K562 (cell line): Measurements from ENCODE around the gene SIDT1. TPM values are rescaled to one million over a fixed set of nuclear protein-coding genes. Genes with fewer than 3 reads are reported as not detected.

Experiments
- ATAC-seq: fragments of 200-7000 bp; cut with Tn5 transposase; 3 replicates; pipeline ENCODE4 v1.9.1; 2020; ENCODE audit warnings: moderate library complexity
- BruUV-seq: library from RNA; stranded (reverse); fragments of 400-500 nt; replicated peaks from 2 replicates; lab custom pipeline; 2021; lab: Mats Ljungman, UMichigan
- CTCF ChIA-PET: fragments of 300-600 bp; formaldehyde crosslinking; extraction: SDS; loops from one replicate; lab custom pipeline; 2021; ENCODE audit warnings: low intra/inter-chr PET ratio; lab: Yijun Ruan, JAX
- POLR2A ChIA-PET: fragments of 300-600, 350-650 bp; sonication (Branson Sonifier 250); formaldehyde crosslinking; extraction: SDS; loops from one replicate; lab custom pipeline; 2021; ENCODE audit warnings: antibody characterized with exemption, inconsistent platforms; lab: Yijun Ruan, JAX
- DNase-seq, 4 experiments: peaks; one replicate each; pipeline versions ENCODE4 v3.0.0 to v3.0.0-alpha.2; 2011 to 2018; ENCODE audit warnings: low spot score in 3 of 4, mixed read lengths in 3 of 4; ENCODE audit errors: extremely low read depth in 1 of 4
- FAIRE-seq: peaks from 2 replicates; lab custom pipeline; 2011; peaks lifted over from hg19 to GRCh38; lab: Jason Lieb, UNC
- H2AFZ ChIP-seq: 2 replicates; pipeline ENCODE4 v1.6.0; 2011; ENCODE audit warnings: low read depth, low read length, control low read depth, inconsistent platforms
- H3K27ac ChIP-seq: fragments of 200-600 bp; 3 replicates; pipeline ENCODE4 v1.8.0; 2011; ENCODE audit warnings: low read depth, mild to moderate bottlenecking, control low read depth, inconsistent platforms, low read length, moderate library complexity, mixed read lengths; ENCODE audit errors: extremely low read depth
- H3K27me3 ChIP-seq, 2 experiments: fragments of 300-600 bp in 1 of 2; 2 replicates in 1 of 2; 3 replicates in 1 of 2; pipeline versions ENCODE4 v1.6.0 to v1.8.0; 2011; ENCODE audit warnings: inconsistent platforms in 2 of 2, low read length in 2 of 2, mild to moderate bottlenecking in 1 of 2, mixed read lengths in 1 of 2, moderate library complexity in 1 of 2; ENCODE audit not compliant: control insufficient read depth in 2 of 2, insufficient read depth in 2 of 2
- H3K36me3 ChIP-seq: fragments of 300-600 bp; 3 replicates; pipeline ENCODE4 v1.8.0; 2011; ENCODE audit warnings: mild to moderate bottlenecking, low read length, inconsistent platforms; ENCODE audit not compliant: control insufficient read depth, insufficient read depth
- H3K4me1 ChIP-seq, 2 experiments: fragments of 200-600 bp in 1 of 2; replicated peaks in 1 of 2; 2 replicates in 1 of 2; 3 replicates in 1 of 2; pipeline versions ENCODE4 v1.5.1 to v1.8.0; 2011; ENCODE audit warnings: inconsistent platforms in 2 of 2, low read length in 2 of 2, mild to moderate bottlenecking in 1 of 2, mixed read lengths in 1 of 2, moderate library complexity in 1 of 2; ENCODE audit not compliant: control insufficient read depth in 2 of 2, insufficient read depth in 2 of 2
- H3K4me2 ChIP-seq: 2 replicates; pipeline ENCODE4 v1.6.1; 2011; ENCODE audit warnings: low read length, control low read depth, inconsistent platforms, mixed read lengths; ENCODE audit not compliant: insufficient read depth
- H3K4me3 ChIP-seq: fragments of 200-600 bp; sonication (generic), shearing (Covaris generic); 2 replicates; pipeline ENCODE4 v1.5.1; 2016; ENCODE audit warnings: control low read depth, inconsistent platforms
- H3K79me2 ChIP-seq: fragments of 200-600 bp; 3 replicates; pipeline ENCODE4 v1.8.0; 2011; ENCODE audit warnings: low read length, inconsistent platforms; ENCODE audit not compliant: control insufficient read depth, insufficient read depth
- H3K9ac ChIP-seq, 2 experiments: 2 replicates each; pipeline versions ENCODE4 v1.6.0 to v1.6.1; 2011; ENCODE audit warnings: low read depth in 2 of 2, low read length in 2 of 2, control low read depth in 1 of 2, inconsistent platforms in 1 of 2, mild to moderate bottlenecking in 1 of 2, mixed read lengths in 1 of 2; ENCODE audit not compliant: insufficient read depth in 1 of 2
- H3K9me1 ChIP-seq: one replicate; pipeline ENCODE4 v1.6.0; 2011; ENCODE audit warnings: inconsistent platforms, mild to moderate bottlenecking, low read length, moderate library complexity; ENCODE audit not compliant: control insufficient read depth, insufficient read depth
- H3K9me3 ChIP-seq: replicated peaks from 2 replicates; pipeline ENCODE4 v1.5.1; 2011; ENCODE audit warnings: low read depth, low read length, inconsistent platforms; ENCODE audit not compliant: control insufficient read depth, insufficient read depth
- H4K20me1 ChIP-seq: replicated peaks from 2 replicates; pipeline ENCODE4 v1.6.1; 2011; ENCODE audit warnings: low read length, inconsistent platforms, mixed read lengths; ENCODE audit not compliant: control insufficient read depth, insufficient read depth
- GABPB2 ChIP-seq: fragments of 250-450 bp; sonication (Bioruptor Pico); conservative IDR thresholded peaks from 2 replicates; pipeline ENCODE4 v1.5.1; 2021; ENCODE audit warnings: mild to moderate bottlenecking
- MTF1 ChIP-seq: fragments of 250-450 bp; sonication (Bioruptor Pico); IDR thresholded peaks from 2 replicates; pipeline ENCODE4 v1.9.0; 2021; ENCODE audit warnings: moderate library complexity, mild to moderate bottlenecking, inconsistent platforms, borderline replicate concordance
- RBM25 ChIP-seq: fragments of 200-400 bp; formaldehyde crosslinking; IDR thresholded peaks from 2 replicates; pipeline ENCODE4 v1.6.1; 2018; ENCODE audit warnings: low read length, low read depth, moderate library complexity; ENCODE audit not compliant: severe bottlenecking
- TEAD4 ChIP-seq, 2 experiments: sonication (generic) in 1 of 2; formaldehyde crosslinking in 1 of 2; IDR thresholded peaks; 2 replicates each; pipeline versions ENCODE4 v1.6.1 to v1.8.0; 2012 to 2022; ENCODE audit warnings: borderline replicate concordance in 1 of 2, inconsistent platforms in 1 of 2, low read length in 1 of 2, mild to moderate bottlenecking in 1 of 2, missing genetic modification reagents in 1 of 2
- ZBTB8A ChIP-seq: fragments of 450-650 bp; IDR thresholded peaks from 2 replicates; pipeline ENCODE4 v1.6.1; 2018; ENCODE audit warnings: mild to moderate bottlenecking, moderate library complexity; ENCODE audit not compliant: partially characterized antibody
- ZNF121 ChIP-seq: sonication (generic); formaldehyde crosslinking; conservative IDR thresholded peaks from 2 replicates; pipeline ENCODE4 v1.8.0; 2022; ENCODE audit warnings: missing genetic modification reagents
- ZNF311 ChIP-seq: fragments of 250-450 bp; sonication (Bioruptor Pico); IDR thresholded peaks from 2 replicates; pipeline ENCODE4 v1.4.0; 2020; ENCODE audit warnings: mild to moderate bottlenecking, moderate library complexity
- WGBS: fragments of 100-300 bp; shearing (Covaris generic); methylation state at CpG from one replicate; pipeline ENCODE4 v1.1.6; 2016; ENCODE audit warnings: low coverage, mixed read lengths; ENCODE audit not compliant: insufficient coverage; ENCODE audit errors: missing lambda C conversion rate; 5-methylcytosine and 5-hydroxymethylcytosine counted together
- in situ Hi-C: fragments of 300-500 bp; cut with MboI; formaldehyde crosslinking; loops from 4 replicates; pipeline ENCODE4 v1.15.0; 2018; ENCODE audit warnings: inconsistent platforms, mixed read lengths
- intact Hi-C: fragments of 100-400 bp; cut with micrococcal nuclease; formaldehyde crosslinking; loops from 2 replicates; pipeline ENCODE4 v1.14.2; 2022
- polyA plus RNA-seq, 8 experiments: library from polyadenylated mRNA; depleted of rRNA in 4 of 8; stranded (reverse) in 5 of 8; unstranded in 3 of 8; fragments of >200 nt; fragmentation: Nextera tagmentation in 2 of 8; fragmentation: Illumina TruSeq in 1 of 8; extraction: Ambion mirVana in 2 of 8; extraction: Trizol in 1 of 8; gene quantifications; 2 replicates each; pipeline versions ENCODE4 v1.2.1 to v1.2.3, GENCODE V29; 2011 to 2014; ENCODE audit warnings: inconsistent platforms in 1 of 8, missing spikeins in 1 of 8
- total RNA-seq, 7 experiments: library from RNA; depleted of rRNA in 6 of 7; stranded (reverse); fragments of >200 nt in 6 of 7; fragmentation: Illumina TruSeq in 2 of 7; extraction: Trizol in 2 of 7; gene quantifications; 2 replicates each; pipeline versions ENCODE4 v1.2.1 to v1.2.3, GENCODE V29; 2011 to 2021; ENCODE audit warnings: low replicate concordance in 1 of 7
- TF ChIP-seq, protein P1 (sequence below): fragments of 250-450 bp; sonication (Bioruptor Pico); IDR thresholded peaks from 2 replicates; pipeline ENCODE4 v1.5.0; 2021; ENCODE audit warnings: mild to moderate bottlenecking, moderate library complexity
- TF ChIP-seq, protein P2 (sequence below): fragments of 250-450 bp; sonication (Bioruptor Pico); IDR thresholded peaks from 2 replicates; pipeline ENCODE4 v1.5.0; 2021
- TF ChIP-seq, protein P3 (sequence below): IDR thresholded peaks from 2 replicates; pipeline ENCODE4 v1.6.1; 2016; ENCODE audit warnings: missing genetic modification characterization, missing compliant biosample characterization
- TF ChIP-seq, protein P4 (sequence below): fragments of 450-650 bp; formaldehyde crosslinking; IDR thresholded peaks from 2 replicates; pipeline ENCODE4 v1.4.0; 2020; ENCODE audit warnings: mild to moderate bottlenecking, mixed read lengths
- TF ChIP-seq, protein P5 (sequence below): fragments of 250-450 bp; sonication (Bioruptor Pico); IDR thresholded peaks from 2 replicates; pipeline ENCODE4 v1.8.0; 2022; ENCODE audit warnings: moderate library complexity, mild to moderate bottlenecking, inconsistent platforms

The SIDT1 gene
- total and polyA plus RNA-seq, 9 of the 15 experiments (the other 6 are each of a cell fraction or from before 2014, with no cell fraction given): not detected

DNA sequence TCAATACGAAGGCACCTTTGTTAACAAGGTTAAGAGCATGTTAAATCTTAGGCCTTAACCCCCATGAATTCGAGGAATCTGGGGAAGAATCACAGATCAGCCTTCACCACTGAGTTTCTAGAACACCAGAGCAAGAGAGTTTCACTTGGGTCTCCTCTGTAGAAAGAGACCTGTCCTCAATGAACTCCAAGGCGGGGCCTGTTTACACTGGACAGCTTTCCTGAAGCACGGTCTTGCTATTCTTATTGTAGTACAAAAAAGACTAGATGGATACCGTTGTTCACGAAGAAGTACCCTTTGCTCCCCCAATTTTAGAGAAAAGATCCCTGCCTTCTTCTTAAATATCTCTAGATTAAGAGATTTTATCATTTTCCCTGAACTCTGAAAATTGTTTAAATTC lies 99.2 kb downstream of the SIDT1 start:
- no peaks in the 10 kb centered on the region for H3K79me2 ChIP-seq
- H3K4me2 ChIP-seq: no peak overlapping the region
- H3K9ac ChIP-seq: no peak overlapping the region
- no peak for ATAC-seq
- intact Hi-C loops (no loop called here), in situ Hi-C loops (no loop called here)
- 1% methylated on average over 6 of the region's 6 CpGs for WGBS
- CTCF ChIA-PET: no interaction called here
- no peaks in the 10 kb centered on the region for H3K9me3 ChIP-seq
- no peak overlapping the region for H3K4me3 ChIP-seq
- FAIRE-seq: no peak
- H3K4me1 ChIP-seq: no peaks in the 10 kb centered on the region; a peak in 1 of 5 replicates
- POLR2A ChIA-PET: no interaction called here
- no peaks in the 10 kb centered on the region for H4K20me1 ChIP-seq
- H3K27ac ChIP-seq: no peak overlapping the region
- no peak for DNase-seq
- H3K9me1 ChIP-seq: no peaks in the 10 kb centered on the region
- BruUV-seq: no TSS peak
- H2AFZ ChIP-seq: no peak overlapping the region
- H3K36me3 ChIP-seq: no peaks in the 10 kb centered on the region
- peaks cover 11 to 30% of the 10 kb centered on the region in 2 experiments; a peak in 3 of 5 replicates for H3K27me3 ChIP-seq
- TF ChIP-seq, protein P1, sequence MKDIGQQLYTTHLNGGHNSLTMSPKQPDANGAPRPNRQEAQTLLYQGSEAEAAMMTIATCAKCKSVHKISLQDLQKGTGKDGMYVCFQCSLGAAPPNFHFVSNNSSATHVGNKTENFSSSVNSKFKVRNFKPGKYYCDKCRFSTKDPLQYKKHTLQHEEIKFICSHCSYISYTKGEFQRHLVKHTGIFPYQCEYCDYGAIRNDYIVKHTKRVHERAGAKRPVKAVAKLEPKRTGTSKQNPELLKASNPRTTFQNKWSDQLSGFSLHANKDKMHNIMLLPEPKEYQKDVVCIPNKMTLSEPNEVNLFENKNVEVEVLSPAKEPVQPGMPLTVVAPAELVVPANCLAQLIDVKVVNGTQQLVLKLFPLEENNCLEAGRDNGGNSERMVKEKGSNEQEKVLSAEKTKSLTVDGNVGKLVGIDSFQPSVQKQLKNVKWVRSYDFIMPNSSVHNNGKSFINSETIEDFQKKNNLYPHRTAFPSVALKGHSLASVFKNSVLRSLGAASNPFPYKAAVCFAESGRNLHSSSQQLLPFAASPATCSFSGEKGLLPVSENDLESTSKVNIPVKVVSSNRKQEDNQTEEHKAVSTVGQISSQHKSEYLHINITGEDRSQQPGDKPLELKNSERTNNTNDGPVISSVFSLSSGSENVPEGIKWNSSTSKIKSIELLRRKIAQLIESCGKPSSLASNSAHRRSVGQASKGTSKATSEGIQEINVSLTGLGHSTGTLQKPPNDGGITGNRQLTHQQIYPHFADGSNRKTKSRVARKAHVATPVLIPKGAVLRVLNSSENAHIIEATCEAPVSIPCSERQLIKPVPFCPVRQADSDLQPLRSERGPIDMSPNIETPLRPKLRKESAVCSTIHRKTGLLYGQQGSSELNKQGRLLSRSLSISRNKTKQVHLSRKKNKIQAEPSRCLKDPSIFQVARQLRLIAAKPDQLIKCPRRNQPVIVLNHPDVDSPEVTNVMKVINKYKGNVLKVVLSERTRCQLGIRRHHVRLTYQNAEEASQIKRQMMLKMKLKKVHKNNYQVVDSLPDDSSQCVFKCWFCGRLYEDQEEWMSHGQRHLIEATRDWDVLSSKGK: no peak
- no peak for TF ChIP-seq GABPB2 (CRISPR knock-in tag)
- TF ChIP-seq, protein P2, sequence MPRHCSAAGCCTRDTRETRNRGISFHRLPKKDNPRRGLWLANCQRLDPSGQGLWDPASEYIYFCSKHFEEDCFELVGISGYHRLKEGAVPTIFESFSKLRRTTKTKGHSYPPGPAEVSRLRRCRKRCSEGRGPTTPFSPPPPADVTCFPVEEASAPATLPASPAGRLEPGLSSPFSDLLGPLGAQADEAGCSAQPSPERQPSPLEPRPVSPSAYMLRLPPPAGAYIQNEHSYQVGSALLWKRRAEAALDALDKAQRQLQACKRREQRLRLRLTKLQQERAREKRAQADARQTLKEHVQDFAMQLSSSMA (CRISPR knock-in tag): no peak
- TF ChIP-seq, protein P3, sequence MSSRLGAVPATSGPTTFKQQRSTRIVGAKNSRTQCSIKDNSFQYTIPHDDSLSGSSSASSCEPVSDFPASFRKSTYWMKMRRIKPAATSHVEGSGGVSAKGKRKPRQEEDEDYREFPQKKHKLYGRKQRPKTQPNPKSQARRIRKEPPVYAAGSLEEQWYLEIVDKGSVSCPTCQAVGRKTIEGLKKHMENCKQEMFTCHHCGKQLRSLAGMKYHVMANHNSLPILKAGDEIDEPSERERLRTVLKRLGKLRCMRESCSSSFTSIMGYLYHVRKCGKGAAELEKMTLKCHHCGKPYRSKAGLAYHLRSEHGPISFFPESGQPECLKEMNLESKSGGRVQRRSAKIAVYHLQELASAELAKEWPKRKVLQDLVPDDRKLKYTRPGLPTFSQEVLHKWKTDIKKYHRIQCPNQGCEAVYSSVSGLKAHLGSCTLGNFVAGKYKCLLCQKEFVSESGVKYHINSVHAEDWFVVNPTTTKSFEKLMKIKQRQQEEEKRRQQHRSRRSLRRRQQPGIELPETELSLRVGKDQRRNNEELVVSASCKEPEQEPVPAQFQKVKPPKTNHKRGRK (tag): no peak
- no peak for TF ChIP-seq ZNF311 (CRISPR knock-in tag)
- no peak for TF ChIP-seq RBM25
- no peak for TF ChIP-seq ZNF121 (CRISPR knock-in tag)
- TF ChIP-seq TEAD4 (IDR thresholded peaks at IDR 0.05; ENCODE audit: low read length): no peak
- no peak for TF ChIP-seq TEAD4 (CRISPR knock-in tag; IDR thresholded peaks at IDR 0.05; ENCODE audit: borderline replicate concordance)
- TF ChIP-seq ZBTB8A: no peak
- TF ChIP-seq, protein P4, sequence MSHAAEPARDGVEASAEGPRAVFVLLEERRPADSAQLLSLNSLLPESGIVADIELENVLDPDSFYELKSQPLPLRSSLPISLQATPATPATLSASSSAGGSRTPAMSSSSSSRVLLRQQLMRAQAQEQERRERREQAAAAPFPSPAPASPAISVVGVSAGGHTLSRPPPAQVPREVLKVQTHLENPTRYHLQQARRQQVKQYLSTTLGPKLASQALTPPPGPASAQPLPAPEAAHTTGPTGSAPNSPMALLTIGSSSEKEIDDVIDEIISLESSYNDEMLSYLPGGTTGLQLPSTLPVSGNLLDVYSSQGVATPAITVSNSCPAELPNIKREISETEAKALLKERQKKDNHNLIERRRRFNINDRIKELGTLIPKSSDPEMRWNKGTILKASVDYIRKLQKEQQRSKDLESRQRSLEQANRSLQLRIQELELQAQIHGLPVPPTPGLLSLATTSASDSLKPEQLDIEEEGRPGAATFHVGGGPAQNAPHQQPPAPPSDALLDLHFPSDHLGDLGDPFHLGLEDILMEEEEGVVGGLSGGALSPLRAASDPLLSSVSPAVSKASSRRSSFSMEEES (CRISPR knock-in tag): no peak
- TF ChIP-seq, protein P5, sequence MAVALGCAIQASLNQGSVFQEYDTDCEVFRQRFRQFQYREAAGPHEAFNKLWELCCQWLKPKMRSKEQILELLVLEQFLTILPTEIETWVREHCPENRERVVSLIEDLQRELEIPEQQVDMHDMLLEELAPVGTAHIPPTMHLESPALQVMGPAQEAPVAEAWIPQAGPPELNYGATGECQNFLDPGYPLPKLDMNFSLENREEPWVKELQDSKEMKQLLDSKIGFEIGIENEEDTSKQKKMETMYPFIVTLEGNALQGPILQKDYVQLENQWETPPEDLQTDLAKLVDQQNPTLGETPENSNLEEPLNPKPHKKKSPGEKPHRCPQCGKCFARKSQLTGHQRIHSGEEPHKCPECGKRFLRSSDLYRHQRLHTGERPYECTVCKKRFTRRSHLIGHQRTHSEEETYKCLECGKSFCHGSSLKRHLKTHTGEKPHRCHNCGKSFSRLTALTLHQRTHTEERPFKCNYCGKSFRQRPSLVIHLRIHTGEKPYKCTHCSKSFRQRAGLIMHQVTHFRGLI (CRISPR knock-in tag): no peak
- no peak for TF ChIP-seq MTF1
